HUES48 (cell line): ENCODE measurements around the gene DGKQ.
"Not testable (repeated sequence)": the region's sequence is repeated elsewhere in the genome, so short reads cannot be mapped to it uniquely, and the experiment has no call there.

Experiments used
- H3K27ac ChIP-seq: one replicate; pipeline ENCODE4 v1.7.0; 2013; ENCODE audit warnings: low read depth, low read length, inconsistent platforms
- H3K27me3 ChIP-seq: 2 replicates; pipeline ENCODE4 v1.6.1; 2013; ENCODE audit warnings: mild to moderate bottlenecking, low read length; ENCODE audit not compliant: control insufficient read depth, insufficient read depth
- H3K36me3 ChIP-seq: 2 replicates; pipeline ENCODE4 v1.6.1; 2013; ENCODE audit warnings: low read length; ENCODE audit not compliant: control insufficient read depth, insufficient read depth
- H3K4me1 ChIP-seq: 2 replicates; pipeline ENCODE4 v1.6.1; 2013; ENCODE audit warnings: mild to moderate bottlenecking, low read length; ENCODE audit not compliant: control insufficient read depth, insufficient read depth
- H3K4me3 ChIP-seq: 2 replicates; pipeline ENCODE4 v1.5.1; 2013; ENCODE audit warnings: mild to moderate bottlenecking, low read depth, low read length
- H3K9ac ChIP-seq: 2 replicates; pipeline ENCODE4 v1.6.1; 2013; ENCODE audit warnings: mild to moderate bottlenecking, low read depth, low read length, moderate library complexity
- H3K9me3 ChIP-seq: 2 replicates; pipeline ENCODE4 v1.6.1; 2013; ENCODE audit warnings: low read length; ENCODE audit not compliant: control insufficient read depth, insufficient read depth

DGKQ gene

GRCh38 chr4:951186-951585 lies 22.2 kb downstream of the DGKQ start:
- no peak overlapping the region for H3K9ac ChIP-seq

GRCh38 chr4:950136-951020 lies 23.0 kb downstream of the DGKQ start:
- H3K9ac ChIP-seq: no peak overlapping the region
- no peaks in the 10 kb centered on the region for H3K9me3 ChIP-seq
- no peak overlapping the region for H3K27ac ChIP-seq
- peaks cover 4% of the 10 kb centered on the region; the same call in 1 of the 2 replicates for H3K4me1 ChIP-seq
- no peaks in the 10 kb centered on the region for H3K27me3 ChIP-seq
- no peak overlapping the region for H3K4me3 ChIP-seq
- H3K36me3 ChIP-seq: no peaks in the 10 kb centered on the region

More at GRCh38 chr4:951186-951585, 22.2 kb downstream of the DGKQ start:
- H3K4me1 ChIP-seq: no peaks in the 10 kb centered on the region
- no peak overlapping the region for H3K27ac ChIP-seq
- no peaks in the 10 kb centered on the region for H3K9me3 ChIP-seq
- no peak overlapping the region for H3K4me3 ChIP-seq
- H3K36me3 ChIP-seq: no peaks in the 10 kb centered on the region
- H3K27me3 ChIP-seq: no peaks in the 10 kb centered on the region

GRCh38 chr4:949656-950055 lies 23.7 kb downstream of the DGKQ start:
- Histone ChIP-seq H3K27ac (no peak overlapping the region), H3K4me1 (peaks cover 8% of the 10 kb centered on the region; the same call in 1 of the 2 replicates), H3K36me3 (no peaks in the 10 kb centered on the region), H3K9me3 (no peaks in the 10 kb centered on the region), H3K9ac (no peak overlapping the region), H3K27me3 (no peaks in the 10 kb centered on the region), H3K4me3 (no peak overlapping the region)

GRCh38 chr4:948936-949300 lies 24.5 kb downstream of the DGKQ start:
- Histone ChIP-seq H3K27ac (no peak overlapping the region), H3K4me1 (peaks cover 8% of the 10 kb centered on the region; the same call in 1 of the 2 replicates), H3K27me3 (no peaks in the 10 kb centered on the region), H3K4me3 (no peak overlapping the region), H3K9me3 (no peaks in the 10 kb centered on the region), H3K9ac (no peak overlapping the region), H3K36me3 (no peaks in the 10 kb centered on the region)

- Histone ChIP-seq H3K27ac (no peak overlapping the region), H3K9me3 (no peaks in the 10 kb centered on the region), H3K4me1 (peaks cover 8% of the 10 kb centered on the region; the same call in 1 of the 2 replicates), H3K27me3 (no peaks in the 10 kb centered on the region), H3K36me3 (no peaks in the 10 kb centered on the region), H3K9ac (no peak overlapping the region), H3K4me3 (no peak overlapping the region)
Observed at GRCh38 chr4:948101-948935, 25.1 kb downstream of the DGKQ start.

- H3K4me1 ChIP-seq: peaks cover 8% of the 10 kb centered on the region; the same call in 1 of the 2 replicates
- no peak overlapping the region for H3K9ac ChIP-seq
- no peak overlapping the region for H3K4me3 ChIP-seq
- H3K36me3 ChIP-seq: no peaks in the 10 kb centered on the region
- H3K27me3 ChIP-seq: no peaks in the 10 kb centered on the region
- no peaks in the 10 kb centered on the region for H3K9me3 ChIP-seq
- no peak overlapping the region for H3K27ac ChIP-seq
Observed at GRCh38 chr4:947491-947971, 25.8 kb downstream of the DGKQ start.

- peaks cover 8% of the 10 kb centered on the region; the same call in 1 of the 2 replicates for H3K4me1 ChIP-seq
- no peaks in the 10 kb centered on the region for H3K36me3 ChIP-seq
- no peak overlapping the region for H3K27ac ChIP-seq
- H3K4me3 ChIP-seq: no peak overlapping the region
- H3K9ac ChIP-seq: no peak overlapping the region
- no peaks in the 10 kb centered on the region for H3K9me3 ChIP-seq
- H3K27me3 ChIP-seq: no peaks in the 10 kb centered on the region
Observed at GRCh38 chr4:946517-947471, 26.6 kb downstream of the DGKQ start.

GRCh38 chr4:946103-946450 lies 27.3 kb downstream of the DGKQ start:
- Histone ChIP-seq H3K9me3 (no peaks in the 10 kb centered on the region), H3K4me1 (peaks cover 8% of the 10 kb centered on the region; the same call in 1 of the 2 replicates), H3K27me3 (no peaks in the 10 kb centered on the region), H3K9ac (no peak overlapping the region), H3K36me3 (no peaks in the 10 kb centered on the region), H3K4me3 (no peak overlapping the region), H3K27ac (no peak overlapping the region)

GRCh38 chr4:945274-946102 lies 27.9 kb downstream of the DGKQ start:
- H3K27ac ChIP-seq: no peak overlapping the region
- H3K9me3 ChIP-seq: no peaks in the 10 kb centered on the region
- no peak overlapping the region for H3K9ac ChIP-seq
- no peaks in the 10 kb centered on the region for H3K36me3 ChIP-seq
- H3K27me3 ChIP-seq: no peaks in the 10 kb centered on the region
- no peak overlapping the region; the same call in 1 of the 2 replicates for H3K4me3 ChIP-seq
- peaks cover 8% of the 10 kb centered on the region; the same call in 1 of the 2 replicates for H3K4me1 ChIP-seq

- not testable (repeated sequence) for H3K4me1 ChIP-seq, H3K9ac ChIP-seq, H3K4me3 ChIP-seq, H3K27me3 ChIP-seq, H3K27ac ChIP-seq, H3K36me3 ChIP-seq, H3K9me3 ChIP-seq
Observed at GRCh38 chr4:939508-939907, 33.9 kb downstream of the DGKQ start.
